Thyroid gland (tissue), 4 donors: ENCODE results near the gene TMEM44.

Source experiments
- CTCF ChIP-seq, 6 experiments: fragments of 200-600 bp in 3 of 6; fragments of 450-650 bp in 3 of 6; sonication (generic) in 3 of 6; IDR thresholded peaks; one replicate each; pipeline ENCODE4 v1.5.1; 2016 to 2019; ENCODE audit warnings: antibody characterized with exemption in 6 of 6, mild to moderate bottlenecking in 2 of 6, inconsistent platforms in 1 of 6, moderate library complexity in 1 of 6
- POLR2A ChIP-seq, 2 donors: fragments of 450-650 bp; IDR thresholded peaks; one replicate each; pipeline ENCODE4 v1.6.1; 2017; ENCODE audit warnings: antibody characterized with exemption in 2 of 2, mild to moderate bottlenecking in 2 of 2, moderate library complexity in 1 of 2

DNA sequence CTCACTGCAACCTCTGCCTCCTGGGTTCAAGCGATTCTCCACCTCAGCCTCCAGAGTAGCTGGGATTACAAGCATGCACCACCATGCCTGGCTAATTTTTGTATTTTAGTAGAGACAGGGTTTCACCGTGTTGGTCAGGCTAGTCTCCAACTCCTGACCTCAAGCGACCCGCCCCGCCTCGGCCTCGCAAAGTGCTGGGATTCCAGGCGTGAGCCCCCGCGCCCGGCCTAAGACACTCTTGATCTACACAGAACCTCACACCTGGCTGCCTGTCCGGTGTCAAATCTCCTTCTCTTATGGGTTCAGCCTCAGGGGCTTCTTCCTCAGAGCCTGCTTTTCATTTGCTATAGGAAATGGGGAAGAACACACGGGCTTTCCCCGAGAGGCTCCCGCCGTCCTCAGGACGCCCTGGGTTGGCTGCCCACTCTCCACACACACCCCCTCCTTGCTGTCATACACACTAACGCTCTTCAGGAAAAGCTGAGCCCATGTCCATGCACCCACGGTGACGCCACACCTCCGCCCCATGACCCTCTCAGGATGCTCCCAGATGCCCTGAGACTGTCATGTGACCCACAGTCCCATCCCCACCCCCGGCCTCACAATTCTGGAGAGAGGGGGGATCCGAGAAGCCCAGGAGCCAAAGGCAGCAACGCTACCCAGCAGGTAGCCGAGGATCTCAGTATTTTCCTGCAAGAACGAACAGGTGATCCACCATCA lies 10.4 kb downstream of the TMEM44 start:
- TF ChIP-seq CTCF (IDR thresholded peaks at IDR 0.05) (no peak), POLR2A (IDR thresholded peaks at IDR 0.05) (no peak)
